HEK293 (cell line): Measurements from ENCODE around the gene TMEM87B.

ENCODE experiments used
- CTCF ChIA-PET: fragments of 350-600 bp; formaldehyde crosslinking; extraction: SDS; loops from one replicate; lab custom pipeline; 2021; ENCODE audit warnings: antibody characterized with exemption; lab: Yijun Ruan, JAX
- POLR2A ChIA-PET: fragments of 300-600 bp; formaldehyde crosslinking; extraction: SDS; loops from one replicate; lab custom pipeline; 2020; ENCODE audit warnings: antibody characterized with exemption, inconsistent platforms; lab: Yijun Ruan, JAX
- H3K27ac ChIP-seq: fragments of 200-500 bp; sonication (Bioruptor generic); 2 replicates; pipeline ENCODE4 v1.5.1; 2014; ENCODE audit warnings: low read depth, low read length, control low read depth, inconsistent platforms; ENCODE audit errors: extremely low read depth
- H3K36me3 ChIP-seq, 2 experiments: fragments of 200-500 bp in 1 of 2; sonication (Bioruptor generic) in 1 of 2; 1 replicate in 1 of 2; 2 replicates in 1 of 2; pipeline ENCODE4 v1.5.1; 2014 to 2017; ENCODE audit warnings: inconsistent platforms in 2 of 2, low read length in 2 of 2; ENCODE audit not compliant: control insufficient read depth in 2 of 2, insufficient read depth in 1 of 2
- H3K4me1 ChIP-seq: fragments of 200-500 bp; sonication (Bioruptor generic); 2 replicates; pipeline ENCODE4 v1.5.1; 2014; ENCODE audit warnings: mild to moderate bottlenecking, low read length, inconsistent platforms; ENCODE audit not compliant: control insufficient read depth, insufficient read depth
- H3K4me3 ChIP-seq: 2 replicates; pipeline ENCODE4 v1.5.1; 2011; ENCODE audit warnings: low read depth, mild to moderate bottlenecking, control low read depth, low read length, moderate library complexity
- H3K9me3 ChIP-seq: fragments of 200-500 bp; sonication (Bioruptor generic); 2 replicates; pipeline ENCODE4 v1.5.1; 2014; ENCODE audit warnings: low read depth, low read length, inconsistent platforms; ENCODE audit not compliant: control insufficient read depth, insufficient read depth
- EGR2 ChIP-seq: fragments of 450-650 bp; formaldehyde crosslinking; IDR thresholded peaks from 2 replicates; pipeline ENCODE4 v1.5.1; 2016; ENCODE audit warnings: low read depth, missing biosample characterization, missing genetic modification characterization
- GLI2 ChIP-seq: fragments of 450-650 bp; formaldehyde crosslinking; IDR thresholded peaks from 2 replicates; pipeline ENCODE4; 2017; ENCODE audit warnings: missing biosample characterization, missing genetic modification characterization, low read depth, borderline replicate concordance
- HIC1 ChIP-seq: fragments of 450-650 bp; formaldehyde crosslinking; IDR thresholded peaks from 2 replicates; pipeline ENCODE4 v1.5.1; 2016; ENCODE audit warnings: missing biosample characterization, missing genetic modification characterization
- IKZF3 ChIP-seq: fragments of 450-650 bp; IDR thresholded peaks from 2 replicates; pipeline ENCODE4 v1.5.0; 2018; ENCODE audit warnings: missing biosample characterization, mild to moderate bottlenecking, missing genetic modification characterization, moderate library complexity
- KLF1 ChIP-seq: fragments of 450-650 bp; formaldehyde crosslinking; IDR thresholded peaks from 2 replicates; pipeline ENCODE4 v1.5.1; 2016; ENCODE audit warnings: missing biosample characterization, missing genetic modification characterization
- SALL2 ChIP-seq: fragments of 450-650 bp; formaldehyde crosslinking; IDR thresholded peaks from 2 replicates; pipeline ENCODE4 v1.5.0; 2017; ENCODE audit warnings: missing biosample characterization, mild to moderate bottlenecking, missing genetic modification characterization, borderline replicate concordance
- SCRT1 ChIP-seq: fragments of 450-650 bp; formaldehyde crosslinking; IDR thresholded peaks from 2 replicates; pipeline ENCODE4 v1.5.1; 2016; ENCODE audit warnings: missing biosample characterization, missing genetic modification characterization, borderline replicate concordance
- ZFHX2 ChIP-seq: fragments of 450-650 bp; formaldehyde crosslinking; conservative IDR thresholded peaks from 2 replicates; pipeline ENCODE4 v1.5.1; 2016; ENCODE audit warnings: missing biosample characterization, missing genetic modification characterization
- ZFP3 ChIP-seq: fragments of 450-650 bp; formaldehyde crosslinking; IDR thresholded peaks from 2 replicates; pipeline ENCODE4 v1.5.1; 2016; ENCODE audit warnings: low read depth, missing biosample characterization, missing genetic modification characterization
- ZNF10 ChIP-seq: fragments of 450-650 bp; formaldehyde crosslinking; IDR thresholded peaks from 2 replicates; pipeline ENCODE4 v1.5.1; 2017; ENCODE audit warnings: missing biosample characterization, missing genetic modification characterization
- ZNF140 ChIP-seq: fragments of 450-650 bp; formaldehyde crosslinking; IDR thresholded peaks from 2 replicates; pipeline ENCODE4 v1.5.1; 2016; ENCODE audit warnings: missing biosample characterization, missing genetic modification characterization
- ZNF211 ChIP-seq: fragments of 450-650 bp; formaldehyde crosslinking; IDR thresholded peaks from 2 replicates; pipeline ENCODE4 v1.5.1; 2016; ENCODE audit warnings: low read depth, missing biosample characterization, missing genetic modification characterization
- ZNF214 ChIP-seq: fragments of 450-650 bp; formaldehyde crosslinking; IDR thresholded peaks from 2 replicates; pipeline ENCODE4 v1.5.1; 2017; ENCODE audit warnings: missing biosample characterization, mild to moderate bottlenecking, missing genetic modification characterization, borderline replicate concordance
- ZNF280C ChIP-seq: fragments of 450-650 bp; formaldehyde crosslinking; IDR thresholded peaks from 2 replicates; pipeline ENCODE4 v1.5.1; 2016; ENCODE audit warnings: missing biosample characterization, missing genetic modification characterization
- ZNF394 ChIP-seq: fragments of 450-650 bp; formaldehyde crosslinking; IDR thresholded peaks from 2 replicates; pipeline ENCODE4 v1.5.1; 2016; ENCODE audit warnings: missing biosample characterization, missing genetic modification characterization, mild to moderate bottlenecking, moderate library complexity, borderline replicate concordance
- ZNF558 ChIP-seq: fragments of 450-650 bp; formaldehyde crosslinking; IDR thresholded peaks from 2 replicates; pipeline ENCODE4 v1.5.1; 2016; ENCODE audit warnings: missing biosample characterization, missing genetic modification characterization
- ZNF623 ChIP-seq: fragments of 450-650 bp; formaldehyde crosslinking; IDR thresholded peaks from 2 replicates; pipeline ENCODE4 v1.5.1; 2016; ENCODE audit warnings: missing biosample characterization, missing genetic modification characterization
- ZNF639 ChIP-seq: fragments of 450-650 bp; formaldehyde crosslinking; IDR thresholded peaks from 2 replicates; pipeline ENCODE4 v1.5.1; 2016; ENCODE audit warnings: missing biosample characterization, missing genetic modification characterization
- ZNF658 ChIP-seq: fragments of 450-650 bp; formaldehyde crosslinking; IDR thresholded peaks from 2 replicates; pipeline ENCODE4; 2016; ENCODE audit warnings: missing biosample characterization, missing genetic modification characterization

Gene TMEM87B

GRCh38 chr2:112154246-112155117 lies 99.4 kb downstream of the TMEM87B start:
- Histone ChIP-seq H3K4me1 (no peaks in the 10 kb centered on the region), H3K36me3 (no peaks in the 10 kb centered on the region), H3K27ac (no peak overlapping the region), H3K9me3 (no peaks in the 10 kb centered on the region), H3K4me3 (no peak overlapping the region)
- ChIA-PET CTCF (no interaction called here), POLR2A (no interaction called here)
- TF ChIP-seq ZNF214 (tag by site-specific recombination) (no peak), ZNF140 (tag by site-specific recombination) (no peak), ZNF280C (no peak), HIC1 (tag by site-specific recombination) (no peak), ZNF558 (tag by site-specific recombination) (no peak), SCRT1 (tag by site-specific recombination) (no peak), IKZF3 (tag by site-specific recombination) (no peak), KLF1 (tag by site-specific recombination) (no peak)

- H3K4me1 ChIP-seq: no peaks in the 10 kb centered on the region
- ChIA-PET CTCF (no interaction called here), POLR2A (no interaction called here)
- no peak overlapping the region for H3K4me3 ChIP-seq
- no peaks in the 10 kb centered on the region for H3K36me3 ChIP-seq
- no peak overlapping the region for H3K27ac ChIP-seq
- H3K9me3 ChIP-seq: no peaks in the 10 kb centered on the region
- TF ChIP-seq ZNF211 (tag by site-specific recombination): no peak
- TF ChIP-seq, all 188 proteins: peak for 0
Observed at GRCh38 chr2:112155331-112156151, 100.5 kb downstream of the TMEM87B start.

GRCh38 chr2:112156152-112156986 lies 101.3 kb downstream of the TMEM87B start:
- Histone ChIP-seq H3K9me3 (no peaks in the 10 kb centered on the region), H3K27ac (no peak overlapping the region), H3K36me3 (no peaks in the 10 kb centered on the region), H3K4me1 (no peaks in the 10 kb centered on the region), H3K4me3 (no peak overlapping the region)
- CTCF ChIA-PET: no interaction called here
- POLR2A ChIA-PET: no interaction called here
- no peak for TF ChIP-seq ZNF658 (tag by site-specific recombination)
- TF ChIP-seq EGR2 (tag by site-specific recombination): peak; percentile 65
- no peak for TF ChIP-seq ZNF394 (tag by site-specific recombination)
- no peak for TF ChIP-seq ZNF639 (tag by site-specific recombination)
- TF ChIP-seq ZNF280C: no peak
- peak; percentile 73 for TF ChIP-seq ZFHX2 (tag by site-specific recombination)
- TF ChIP-seq SALL2: no peak
- no peak for TF ChIP-seq ZFP3 (tag by site-specific recombination)
- TF ChIP-seq GLI2 (tag by site-specific recombination): no peak
- no peak for TF ChIP-seq ZNF623
- no peak for TF ChIP-seq ZNF10 (tag by site-specific recombination)
